ENCODE results near the gene DIDO1. TPM values are rescaled to one million over a fixed set of nuclear protein-coding genes. Genes with fewer than 3 reads are reported as not detected.

DIDO1 gene
- total and polyA plus RNA-seq, 2 donors = 33.2 to 33.4 TPM

GRCh38 chr20:62880935-62881661, 45.2 kb downstream of the DIDO1 start:
- Histone ChIP-seq H3K27me3 (ENCODE audit: control insufficient read depth in 2 of 2, insufficient read depth in 1 of 2, low read length in 1 of 2) (peaks cover 0 to 17% of the 10 kb centered on the region in 2 donors), H3K27ac (ENCODE audit: low read depth in 1 of 2, low read length in 1 of 2) (no peak overlapping the region), H3K9me3 (ENCODE audit: control insufficient read depth in 2 of 2, insufficient read depth in 1 of 2, low read length in 1 of 2) (no peaks in the 10 kb centered on the region), H3K4me3 (ENCODE audit: low read length in 2 of 2) (no peak overlapping the region), H3K4me1 (ENCODE audit: control insufficient read depth in 2 of 2, insufficient read depth in 2 of 2, low read length in 2 of 2) (peaks cover 4 to 25% of the 10 kb centered on the region in 2 donors), H3K36me3 (ENCODE audit: control insufficient read depth in 2 of 2, insufficient read depth in 2 of 2, low read length in 1 of 2) (peaks cover 26 to 35% of the 10 kb centered on the region in 2 donors)
- no peak for DNase-seq (ENCODE audit: low read depth in 6 of 9, low spot score in 9 of 9)
- 98% methylated on average over 45 of the region's 45 CpGs for WGBS

- H3K27ac ChIP-seq (ENCODE audit: low read depth in 1 of 2, low read length in 1 of 2) = no peak overlapping the region
- H3K27me3 ChIP-seq (ENCODE audit: control insufficient read depth in 2 of 2, insufficient read depth in 1 of 2, low read length in 1 of 2) = peaks cover 0 to 17% of the 10 kb centered on the region in 2 donors
- peaks cover 4 to 31% of the 10 kb centered on the region in 2 donors for H3K4me1 ChIP-seq (ENCODE audit: control insufficient read depth in 2 of 2, insufficient read depth in 2 of 2, low read length in 2 of 2)
- no peak overlapping the region for H3K4me3 ChIP-seq (ENCODE audit: low read length in 2 of 2)
- no peak for DNase-seq (ENCODE audit: low read depth in 6 of 9, low spot score in 9 of 9)
- no peaks in the 10 kb centered on the region for H3K9me3 ChIP-seq (ENCODE audit: control insufficient read depth in 2 of 2, insufficient read depth in 1 of 2, low read length in 1 of 2)
- peaks cover 19 to 28% of the 10 kb centered on the region in 2 donors for H3K36me3 ChIP-seq (ENCODE audit: control insufficient read depth in 2 of 2, insufficient read depth in 2 of 2, low read length in 1 of 2)
- WGBS = 98% methylated on average over 37 of the region's 37 CpGs
These were observed 46.0 kb downstream of the DIDO1 start for GRCh38 chr20:62880147-62880934.

- Histone ChIP-seq H3K27me3 (ENCODE audit: control insufficient read depth in 2 of 2, insufficient read depth in 1 of 2, low read length in 1 of 2) (peaks cover 0 to 17% of the 10 kb centered on the region in 2 donors), H3K27ac (ENCODE audit: low read depth in 1 of 2, low read length in 1 of 2) (no peak overlapping the region), H3K4me1 (ENCODE audit: control insufficient read depth in 2 of 2, insufficient read depth in 2 of 2, low read length in 2 of 2) (peaks cover 8 to 37% of the 10 kb centered on the region in 2 donors), H3K9me3 (ENCODE audit: control insufficient read depth in 2 of 2, insufficient read depth in 1 of 2, low read length in 1 of 2) (no peaks in the 10 kb centered on the region), H3K36me3 (ENCODE audit: control insufficient read depth in 2 of 2, insufficient read depth in 2 of 2, low read length in 1 of 2) (peaks cover 17 to 28% of the 10 kb centered on the region in 2 donors), H3K4me3 (ENCODE audit: low read length in 2 of 2) (no peak overlapping the region)
- DNase-seq (ENCODE audit: low read depth in 6 of 9, low spot score in 9 of 9) = no peak
- 93% methylated on average over 80 of the region's 80 CpGs for WGBS
These were observed 46.8 kb downstream of the DIDO1 start for GRCh38 chr20:62879275-62880146.

GRCh38 chr20:62878244-62879038, 47.9 kb downstream of the DIDO1 start:
- Histone ChIP-seq H3K36me3 (ENCODE audit: control insufficient read depth in 2 of 2, insufficient read depth in 2 of 2, low read length in 1 of 2) (peaks cover 17 to 28% of the 10 kb centered on the region in 2 donors), H3K9me3 (ENCODE audit: control insufficient read depth in 2 of 2, insufficient read depth in 1 of 2, low read length in 1 of 2) (no peaks in the 10 kb centered on the region), H3K27me3 (ENCODE audit: control insufficient read depth in 2 of 2, insufficient read depth in 1 of 2, low read length in 1 of 2) (peaks cover 0 to 17% of the 10 kb centered on the region in 2 donors), H3K27ac (ENCODE audit: low read depth in 1 of 2, low read length in 1 of 2) (no peak overlapping the region), H3K4me3 (ENCODE audit: low read length in 2 of 2) (no peak overlapping the region), H3K4me1 (ENCODE audit: control insufficient read depth in 2 of 2, insufficient read depth in 2 of 2, low read length in 2 of 2) (peaks cover 10 to 46% of the 10 kb centered on the region in 2 donors)
- 96% methylated on average over 20 of the region's 20 CpGs for WGBS
- DNase-seq (ENCODE audit: low read depth in 6 of 9, low spot score in 9 of 9) = no peak

- 82% methylated on average over 48 of the region's 48 CpGs for WGBS
- no peak for DNase-seq (ENCODE audit: low read depth in 6 of 9, low spot score in 9 of 9)
- H3K27ac ChIP-seq (ENCODE audit: low read depth in 1 of 2, low read length in 1 of 2) = peak overlapping the region in 1 of 2 donors; percentile 18
- H3K4me3 ChIP-seq (ENCODE audit: low read length in 2 of 2) = no peak overlapping the region
- H3K4me1 ChIP-seq (ENCODE audit: control insufficient read depth in 2 of 2, insufficient read depth in 2 of 2, low read length in 2 of 2) = peaks cover 10 to 54% of the 10 kb centered on the region in 2 donors
- H3K9me3 ChIP-seq (ENCODE audit: control insufficient read depth in 2 of 2, insufficient read depth in 1 of 2, low read length in 1 of 2) = no peaks in the 10 kb centered on the region
- H3K27me3 ChIP-seq (ENCODE audit: control insufficient read depth in 2 of 2, insufficient read depth in 1 of 2, low read length in 1 of 2) = peaks cover 0 to 19% of the 10 kb centered on the region in 2 donors
- peaks cover 15 to 26% of the 10 kb centered on the region in 2 donors for H3K36me3 ChIP-seq (ENCODE audit: control insufficient read depth in 2 of 2, insufficient read depth in 2 of 2, low read length in 1 of 2)
These were observed 49.1 kb downstream of the DIDO1 start for GRCh38 chr20:62876902-62877816.

- H3K27ac ChIP-seq (ENCODE audit: low read depth in 1 of 2, low read length in 1 of 2) = peak overlapping the region in 1 of 2 donors; percentile 51
- peaks cover 10 to 54% of the 10 kb centered on the region in 2 donors for H3K4me1 ChIP-seq (ENCODE audit: control insufficient read depth in 2 of 2, insufficient read depth in 2 of 2, low read length in 2 of 2)
- peaks cover 0 to 19% of the 10 kb centered on the region in 2 donors for H3K27me3 ChIP-seq (ENCODE audit: control insufficient read depth in 2 of 2, insufficient read depth in 1 of 2, low read length in 1 of 2)
- H3K9me3 ChIP-seq (ENCODE audit: control insufficient read depth in 2 of 2, insufficient read depth in 1 of 2, low read length in 1 of 2) = no peaks in the 10 kb centered on the region
- WGBS = 87% methylated on average over 13 of the region's 13 CpGs
- no peak overlapping the region for H3K4me3 ChIP-seq (ENCODE audit: low read length in 2 of 2)
- H3K36me3 ChIP-seq (ENCODE audit: control insufficient read depth in 2 of 2, insufficient read depth in 2 of 2, low read length in 1 of 2) = peaks cover 8 to 20% of the 10 kb centered on the region in 2 donors
- DNase-seq (ENCODE audit: low read depth in 6 of 9, low spot score in 9 of 9) = no peak
These were observed 49.8 kb downstream of the DIDO1 start for GRCh38 chr20:62876501-62876901.

GRCh38 chr20:62875419-62876361, 50.6 kb downstream of the DIDO1 start:
- no peak for DNase-seq (ENCODE audit: low read depth in 6 of 9, low spot score in 9 of 9)
- Histone ChIP-seq H3K36me3 (ENCODE audit: control insufficient read depth in 2 of 2, insufficient read depth in 2 of 2, low read length in 1 of 2) (peaks cover 0 to 12% of the 10 kb centered on the region in 2 donors), H3K27ac (ENCODE audit: low read depth in 1 of 2, low read length in 1 of 2) (peak overlapping the region; percentile 26 to 51), H3K4me3 (ENCODE audit: low read length in 2 of 2) (no peak overlapping the region), H3K4me1 (ENCODE audit: control insufficient read depth in 2 of 2, insufficient read depth in 2 of 2, low read length in 2 of 2) (peaks cover 10 to 54% of the 10 kb centered on the region in 2 donors), H3K9me3 (ENCODE audit: control insufficient read depth in 2 of 2, insufficient read depth in 1 of 2, low read length in 1 of 2) (no peaks in the 10 kb centered on the region), H3K27me3 (ENCODE audit: control insufficient read depth in 2 of 2, insufficient read depth in 1 of 2, low read length in 1 of 2) (peaks cover 0 to 19% of the 10 kb centered on the region in 2 donors)
- WGBS = 71% methylated on average over 34 of the region's 34 CpGs
